ENCODE results near the gene TMEM169.
"Not testable (repeated sequence)": the region's sequence is repeated elsewhere in the genome, so short reads cannot be mapped to it uniquely, and the experiment has no call there.

Gene TMEM169

DNA sequence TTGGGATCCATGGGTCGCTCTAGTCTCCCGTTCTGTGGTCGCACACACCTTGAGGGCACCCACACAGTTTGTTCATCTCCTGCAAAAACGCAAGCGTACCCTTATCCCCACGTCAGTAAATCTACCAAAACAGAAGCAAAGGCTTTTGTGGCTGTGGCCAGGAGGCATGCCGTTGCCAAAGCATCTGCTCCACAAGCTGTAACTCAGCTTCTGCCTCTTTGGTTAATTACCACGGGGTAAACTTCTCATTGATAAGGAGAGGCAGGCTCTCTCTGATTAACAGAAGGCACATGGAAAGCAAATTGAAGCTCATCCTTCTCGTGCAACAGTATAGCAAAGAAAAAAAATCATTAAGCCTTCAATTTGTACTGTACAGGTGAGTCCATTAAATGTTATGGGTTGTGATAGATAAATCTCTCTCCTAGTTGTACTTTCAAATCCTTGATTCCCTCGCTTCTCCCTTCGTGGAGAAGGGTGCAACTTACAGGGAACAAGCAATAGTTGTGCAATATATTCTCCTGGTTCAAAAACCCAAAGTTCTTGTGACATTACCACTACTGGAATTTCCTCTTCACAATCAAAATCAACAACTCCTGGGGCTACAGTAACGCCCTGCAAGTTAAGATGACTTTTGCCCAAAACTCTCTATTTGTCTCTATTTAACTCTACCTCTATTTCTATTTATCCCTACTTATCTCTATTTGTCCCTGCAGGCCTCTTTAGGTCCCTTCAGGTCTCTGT, 10.4 kb upstream of the TMEM169 start:
- DNase-seq (ENCODE audit: low read depth) = no peak

GRCh38 chr2:216072473-216072872, 9.2 kb upstream of the TMEM169 start:
- no peak for DNase-seq (ENCODE audit: low read depth)

DNA sequence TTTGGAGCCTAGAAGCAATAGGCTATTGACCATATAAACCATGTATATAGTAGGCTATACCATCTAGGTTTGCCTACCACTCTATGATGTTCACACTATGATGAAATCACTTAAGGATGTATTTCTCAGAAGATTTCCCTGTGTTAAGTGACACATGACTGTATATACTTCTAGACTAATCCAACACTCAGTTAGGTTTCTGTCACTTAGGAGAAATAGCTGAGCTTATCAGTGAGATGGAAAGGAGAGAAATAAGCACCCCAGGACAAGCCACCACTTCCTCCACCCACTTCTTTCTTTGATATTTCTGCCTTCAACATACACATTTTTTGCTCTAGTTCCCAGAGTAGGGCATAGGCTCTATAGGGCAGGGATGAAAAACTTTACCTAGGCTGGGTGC, 7.9 kb upstream of the TMEM169 start:
- DNase-seq (ENCODE audit: low read depth) = no peak

DNA sequence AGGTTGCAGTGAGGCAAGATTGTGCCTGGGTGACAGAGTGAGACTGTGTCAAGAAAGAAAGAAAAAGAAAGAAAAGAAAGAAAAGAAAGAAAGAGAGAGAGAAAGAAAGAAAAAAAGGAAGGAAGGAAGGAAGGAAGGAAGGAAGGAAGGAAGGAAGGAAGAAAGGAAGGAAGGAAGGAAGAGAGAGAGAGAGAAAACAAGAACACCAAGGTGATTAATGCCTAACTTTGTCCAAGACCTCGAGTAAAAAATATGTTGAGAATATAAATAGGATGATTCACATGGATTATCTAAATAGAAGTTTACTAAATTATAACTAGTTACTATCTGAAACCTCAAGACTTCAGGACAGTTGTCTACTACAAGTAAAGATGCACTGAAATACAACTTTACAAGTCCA, 7.3 kb upstream of the TMEM169 start:
- no peak for DNase-seq (ENCODE audit: low read depth)

DNA sequence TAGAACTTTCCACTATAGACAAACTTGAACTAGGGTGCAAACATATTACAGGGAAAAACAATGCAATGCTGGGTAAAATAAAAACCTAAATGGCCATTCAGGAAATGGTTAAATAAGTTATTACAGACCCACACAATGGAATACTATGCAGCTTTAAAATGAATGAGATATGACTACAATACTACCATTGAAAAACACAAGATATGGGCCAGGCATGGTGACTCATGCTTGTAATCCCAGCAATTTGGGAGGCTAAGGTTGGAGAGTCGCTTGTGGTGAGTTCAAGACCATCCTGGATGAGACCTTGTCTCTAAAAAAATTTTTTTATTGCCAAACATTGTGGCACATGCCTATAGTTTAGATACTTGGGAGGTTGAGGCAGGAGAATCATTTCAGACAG, 6.9 kb upstream of the TMEM169 start:
- no peak for DNase-seq (ENCODE audit: low read depth)

DNA sequence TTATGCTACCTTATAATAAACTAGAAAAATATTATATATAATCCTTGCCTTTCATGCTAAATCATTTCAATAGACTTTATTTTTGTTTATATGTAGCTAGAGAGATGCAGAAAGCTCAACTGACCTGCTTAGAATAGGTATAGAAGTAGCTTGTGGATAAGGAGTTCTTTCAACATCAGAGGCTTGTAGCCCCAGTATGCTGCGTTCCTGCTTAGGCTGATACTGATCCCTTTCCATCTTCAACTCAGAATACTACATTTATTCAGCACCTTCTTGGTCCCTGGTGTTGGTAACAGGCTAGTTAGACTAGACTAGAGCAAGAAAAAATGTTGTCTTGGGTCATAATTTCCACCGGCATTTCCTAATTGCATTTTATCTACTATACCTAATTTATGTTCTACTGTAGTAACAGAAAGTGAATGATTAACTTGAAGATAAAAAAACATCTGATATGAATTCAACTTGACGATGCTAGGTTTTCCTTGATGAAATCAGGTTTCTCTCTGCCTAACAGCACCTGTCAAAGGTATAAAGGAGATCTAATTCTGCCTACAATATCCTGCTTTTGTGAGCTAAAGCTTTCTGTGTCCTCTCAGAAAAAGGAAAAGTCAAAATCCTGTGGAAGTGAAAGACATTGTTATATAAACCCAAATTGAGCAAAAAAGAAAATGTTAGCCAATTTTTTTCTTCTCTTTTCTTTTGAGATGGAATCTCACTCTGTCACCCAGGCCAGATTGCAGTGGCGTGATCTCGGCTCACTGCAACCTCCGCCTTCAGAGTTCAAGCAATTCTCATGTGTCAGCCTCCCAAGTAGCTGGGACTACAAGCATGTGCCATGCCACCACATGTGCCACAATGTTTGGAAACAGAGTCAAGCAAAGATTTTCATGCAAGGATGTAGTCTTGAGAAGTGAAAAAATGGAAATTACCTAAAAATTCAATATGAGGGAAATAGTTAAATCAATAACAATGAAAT, 5.9 kb upstream of the TMEM169 start:
- DNase-seq (ENCODE audit: low read depth) = no peak

- no peak for DNase-seq (ENCODE audit: low read depth)
Observed at GRCh38 chr2:216078776-216079175, 2.9 kb upstream of the TMEM169 start.

DNA sequence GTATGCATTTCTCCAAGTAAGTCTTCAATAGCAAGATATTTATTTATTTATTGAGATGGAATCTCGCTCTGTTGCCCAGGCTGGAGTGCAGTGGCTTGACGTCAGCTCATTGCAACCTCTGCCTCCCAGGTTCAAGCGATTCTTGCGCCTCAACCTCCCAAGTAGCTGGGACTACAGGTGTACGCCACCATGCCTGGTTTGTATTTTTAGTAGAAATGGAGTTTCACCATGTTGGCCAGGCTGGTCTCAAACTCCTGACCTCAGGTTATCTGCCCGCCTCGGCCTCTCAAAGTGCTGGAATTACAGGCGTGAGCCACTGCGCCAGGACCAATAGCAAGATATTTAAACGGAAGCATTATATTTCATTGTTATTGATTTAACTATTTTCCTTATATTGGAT, 1.7 kb upstream of the TMEM169 start:
- DNase-seq (ENCODE audit: low read depth) = not testable (repeated sequence)

DNA sequence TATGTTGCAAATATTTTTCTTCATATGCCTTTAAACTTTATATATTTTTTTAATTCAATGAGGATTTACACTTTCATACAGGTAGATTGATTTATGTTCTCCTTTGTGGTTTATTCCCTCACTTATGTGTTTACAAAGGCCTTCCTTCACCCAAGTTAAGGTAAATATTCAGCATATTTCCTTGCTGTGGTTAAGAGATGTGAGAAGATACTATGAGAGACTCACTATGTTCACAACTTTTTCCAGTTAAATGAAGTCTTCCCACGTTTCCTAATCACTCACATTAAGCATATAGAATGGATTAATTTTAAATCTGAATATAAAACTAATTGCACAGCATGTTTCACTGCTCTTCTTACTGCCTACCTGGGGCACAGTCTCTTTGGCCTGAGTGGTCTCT, 707 bp upstream of the TMEM169 start:
- no peak for DNase-seq (ENCODE audit: low read depth)

DNA sequence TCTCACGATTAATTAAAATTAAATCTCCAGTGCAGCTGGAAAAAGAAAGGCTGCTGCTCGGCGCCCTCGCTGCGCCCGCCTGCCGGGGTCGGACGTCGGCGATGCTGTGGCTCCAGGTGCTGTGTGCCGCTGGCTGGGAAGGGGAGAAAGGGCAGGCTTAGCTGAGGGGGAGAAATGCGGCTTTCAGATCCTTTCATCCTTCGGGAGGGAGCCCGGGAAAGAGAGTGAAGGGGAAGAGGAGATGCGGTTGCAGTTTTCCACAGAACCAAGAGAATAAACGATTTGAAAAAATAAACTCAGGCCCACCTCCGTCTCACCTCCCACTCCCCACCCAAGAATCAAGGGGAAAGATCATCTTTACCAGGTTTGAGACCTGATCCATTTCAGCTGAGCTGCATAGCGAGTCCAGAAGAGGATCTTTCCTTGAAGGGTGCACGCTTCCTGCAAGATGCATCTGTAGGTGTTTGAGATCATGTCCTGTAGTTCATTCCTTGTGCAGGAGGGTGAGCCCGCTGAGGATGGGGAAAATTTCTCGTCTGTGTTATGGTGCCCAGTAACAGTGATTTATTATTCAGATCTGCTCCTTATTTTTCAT, 495 bp downstream of the TMEM169 start:
- no peak for DNase-seq (ENCODE audit: low read depth)

- DNase-seq (ENCODE audit: low read depth) = no peak
Observed at GRCh38 chr2:216082805-216083204, 1.1 kb downstream of the TMEM169 start.

- no peak for DNase-seq (ENCODE audit: low read depth)
Observed at GRCh38 chr2:216083464-216084281, 2.0 kb downstream of the TMEM169 start.

DNA sequence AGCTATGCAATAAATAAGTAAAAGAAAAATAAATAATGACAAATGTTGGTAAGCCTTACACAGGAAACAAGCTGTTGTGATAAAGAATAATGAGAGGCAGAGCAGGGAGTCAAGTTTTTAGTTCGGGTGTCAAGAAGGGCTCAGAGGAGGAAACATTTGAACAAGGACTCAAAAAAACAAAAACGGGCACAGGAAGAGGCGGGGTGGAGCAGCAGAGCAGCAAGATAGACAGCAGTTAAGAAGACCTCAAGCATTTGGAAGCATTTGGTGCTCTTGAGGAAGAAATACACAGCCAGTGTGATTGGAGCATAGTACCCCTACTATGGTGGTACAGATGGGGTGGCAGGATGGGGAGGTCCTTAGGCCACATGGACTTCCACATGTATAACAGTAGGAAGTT, 2.8 kb downstream of the TMEM169 start:
- DNase-seq (ENCODE audit: low read depth) = no peak

DNA sequence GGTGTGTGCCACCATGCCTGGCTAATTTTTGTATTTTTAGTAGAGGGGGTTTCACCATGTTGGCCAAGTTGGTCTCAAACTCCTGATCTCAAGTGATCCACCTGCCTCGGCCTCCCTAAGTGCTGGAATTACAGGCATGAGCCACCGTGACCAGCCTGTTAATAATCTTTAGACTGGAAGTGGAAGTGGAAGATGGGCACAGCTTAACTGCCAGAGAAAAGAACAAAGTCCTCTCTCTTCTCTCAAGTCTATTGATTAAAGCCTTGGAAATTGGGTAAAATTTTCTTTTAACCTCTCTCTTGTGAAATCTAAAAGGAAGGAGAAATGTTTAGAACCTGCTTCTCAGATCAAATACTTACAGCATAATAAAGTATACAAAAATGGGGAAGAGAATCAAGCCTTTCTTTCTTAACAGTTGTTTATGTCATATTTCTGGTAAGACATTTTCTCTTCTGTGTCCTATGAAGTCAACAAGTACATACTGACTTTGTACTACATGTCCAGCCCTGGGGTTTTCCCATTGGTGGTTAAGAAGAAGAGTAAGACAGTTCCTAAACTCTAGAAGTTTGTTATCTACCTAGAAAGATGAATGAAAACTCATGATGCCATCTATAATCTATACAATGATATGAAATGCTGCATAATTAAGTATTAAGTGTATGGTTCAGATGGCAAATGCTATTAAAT, 4.6 kb downstream of the TMEM169 start:
- DNase-seq (ENCODE audit: low read depth) = no peak

DNA sequence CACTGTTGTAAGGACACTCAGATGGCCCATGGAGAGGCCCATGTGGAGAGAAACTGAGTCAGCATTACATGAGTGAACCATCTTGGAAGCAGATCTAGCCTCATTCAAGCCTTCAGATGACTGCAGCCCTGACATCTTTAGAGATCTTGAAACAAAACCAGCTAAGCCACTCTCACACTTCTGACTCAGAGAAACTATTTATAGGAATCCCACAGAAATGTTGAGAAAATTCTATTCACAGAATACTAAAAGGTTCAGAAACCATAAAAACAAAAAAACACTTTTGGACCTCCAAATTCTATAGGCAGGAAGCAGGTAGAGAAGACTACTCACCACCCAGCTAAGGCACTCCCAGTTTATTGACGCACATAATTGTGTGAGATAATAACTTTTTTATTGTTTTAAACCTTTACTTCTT, 8.7 kb downstream of the TMEM169 start:
- DNase-seq (ENCODE audit: low read depth) = no peak

DNA sequence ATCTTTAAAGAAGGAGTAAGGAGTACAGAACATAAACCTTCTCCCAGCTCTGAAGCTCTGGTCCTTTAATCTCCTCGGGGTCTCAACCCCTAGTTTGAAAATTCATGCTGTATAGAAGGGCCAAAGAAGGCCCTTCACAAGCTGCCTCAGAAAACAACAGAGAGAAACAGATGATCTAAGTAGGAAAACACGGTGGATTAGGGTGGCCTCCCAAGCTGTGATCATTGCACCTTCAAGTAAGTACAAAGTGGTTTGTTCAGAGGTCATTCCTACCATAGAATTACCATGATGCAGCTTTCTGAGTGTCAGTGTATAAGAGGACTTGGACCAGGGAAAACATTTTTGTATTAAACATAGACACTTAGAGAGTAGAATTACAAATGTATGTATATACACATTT, 10.9 kb downstream of the TMEM169 start:
- DNase-seq (ENCODE audit: low read depth) = no peak

DNA sequence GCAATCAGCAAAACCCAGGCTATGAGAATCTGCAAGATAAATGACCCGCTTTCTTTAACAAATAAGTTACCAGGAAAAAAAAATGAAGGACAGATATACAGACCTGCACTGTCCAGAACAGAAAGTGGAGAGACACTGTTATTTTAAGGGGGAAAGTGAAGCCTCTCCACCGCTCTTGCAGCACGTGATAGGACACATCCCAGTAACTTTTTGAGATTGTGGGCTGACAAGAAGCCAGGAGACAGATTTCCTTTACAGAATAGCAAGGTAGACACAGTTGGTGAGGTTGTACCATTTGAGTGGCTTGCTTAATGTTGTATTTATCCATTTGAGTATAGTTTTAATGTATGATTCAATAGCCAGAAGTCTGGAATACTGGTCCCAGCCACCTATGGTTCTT, 13.0 kb downstream of the TMEM169 start:
- DNase-seq (ENCODE audit: low read depth) = no peak

DNA sequence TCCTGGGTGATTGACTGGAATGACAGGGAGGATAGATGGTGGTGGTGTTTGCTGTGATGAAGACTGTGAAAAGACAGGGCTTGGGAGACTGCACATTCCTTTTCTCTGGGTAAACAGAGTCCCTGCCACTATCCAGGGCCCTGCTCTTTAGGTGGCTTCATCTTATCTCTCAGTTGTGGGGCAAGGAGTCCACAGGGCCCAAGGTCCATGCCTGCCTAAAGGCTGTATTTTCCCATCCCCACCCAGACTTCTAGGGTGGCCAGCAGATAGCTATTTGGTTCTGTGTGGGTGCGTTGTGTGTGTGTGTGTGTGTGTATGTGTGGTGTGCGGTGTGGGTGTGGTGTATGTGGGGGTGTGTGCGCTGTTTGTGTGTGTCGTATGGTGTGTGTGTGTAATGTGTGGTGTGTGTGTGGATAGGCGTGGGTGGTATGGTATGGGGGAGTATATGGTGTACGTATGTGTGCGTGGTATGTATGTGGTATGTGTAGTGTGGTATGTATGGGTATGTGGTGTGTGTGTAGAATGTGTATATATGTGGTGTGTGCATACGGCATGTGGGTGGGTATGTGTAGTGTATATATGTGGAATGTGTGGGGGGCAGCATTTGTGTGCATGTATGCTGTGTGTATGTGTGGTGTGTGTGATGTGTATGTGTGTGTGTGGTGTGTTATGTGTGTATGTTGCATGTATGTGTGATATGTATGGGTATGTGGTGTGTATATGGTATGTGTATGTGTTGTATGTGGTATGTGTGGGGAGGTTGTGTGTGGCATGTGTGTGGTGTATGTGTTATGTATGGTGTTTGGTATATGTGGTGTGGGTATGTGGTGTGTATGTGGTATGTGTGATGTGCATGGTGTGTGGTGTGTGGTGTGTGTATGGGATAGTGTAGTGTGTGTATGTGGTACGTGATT, 17.0 kb downstream of the TMEM169 start:
- DNase-seq (ENCODE audit: low read depth) = no peak

DNA sequence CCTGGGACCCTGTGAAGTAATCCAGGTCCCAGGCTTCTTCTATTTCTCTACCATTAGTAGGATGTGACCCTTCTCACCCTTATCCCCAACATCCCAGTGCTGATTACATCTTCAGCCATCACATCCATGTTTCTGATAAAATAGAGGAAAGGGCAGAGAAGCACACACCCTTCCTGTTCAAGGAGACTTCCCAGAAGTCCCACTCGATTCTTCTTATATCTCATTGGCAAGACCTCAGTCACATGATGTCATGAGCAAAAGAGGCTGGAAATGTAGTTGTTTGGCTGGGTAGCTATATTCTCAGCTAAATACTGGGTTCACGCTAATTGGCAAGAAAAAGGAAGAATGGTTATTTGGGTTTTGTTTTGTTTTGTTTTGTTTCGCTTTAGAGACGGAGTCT, 19.4 kb downstream of the TMEM169 start:
- no peak for DNase-seq (ENCODE audit: low read depth)

DNA sequence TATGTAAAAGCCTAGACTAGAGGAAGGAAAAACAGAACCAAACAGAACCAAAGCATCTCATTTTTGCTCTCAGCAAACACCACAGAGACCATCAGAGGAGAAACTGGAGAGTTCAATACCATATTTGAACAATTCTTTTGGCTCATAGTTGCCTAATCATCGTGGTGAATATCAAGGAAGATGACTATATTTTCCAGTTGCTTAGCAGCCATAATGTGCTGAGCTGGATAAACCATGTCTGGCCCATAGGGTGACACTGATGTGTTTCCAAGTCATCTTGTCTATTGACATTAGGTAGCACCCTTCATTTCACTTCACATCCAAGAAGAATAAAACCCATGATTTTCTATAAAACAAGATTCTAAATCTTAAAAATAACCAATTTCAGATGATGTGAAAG, 21.5 kb downstream of the TMEM169 start:
- no peak for DNase-seq (ENCODE audit: low read depth)

Measured in stimulated activated CD8-positive, alpha-beta memory T cell treated with anti-CD3 and anti-CD28 coated beads, Interleukin-12 subunit alpha, Interleukin-12 subunit beta, amount 100 ng/mL, for 4 hours (primary cell).